HG03196 (cell line): ENCODE measurements around the gene KIAA0825.

Source experiments
- ATAC-seq: cut with Tn5 transposase; IDR thresholded peaks from one replicate; pipeline ENCODE4 v1.9.1; 2021; ENCODE audit not compliant: unreplicated experiment

Gene KIAA0825

GRCh38 chr5:94457788-94458187 lies 160.6 kb downstream of the KIAA0825 start:
- ATAC-seq: no peak

GRCh38 chr5:94445726-94446125 lies 172.7 kb downstream of the KIAA0825 start:
- no peak for ATAC-seq

GRCh38 chr5:94442991-94443390 lies 175.4 kb downstream of the KIAA0825 start:
- ATAC-seq: no peak

- no peak for ATAC-seq
Measured at GRCh38 chr5:94442076-94442475, 176.3 kb downstream of the KIAA0825 start.

- ATAC-seq: no peak
Measured at GRCh38 chr5:94440015-94440414, 178.4 kb downstream of the KIAA0825 start.

- no peak for ATAC-seq
Measured at GRCh38 chr5:94433397-94434163, 184.8 kb downstream of the KIAA0825 start.

- ATAC-seq: no peak
Measured at GRCh38 chr5:94432499-94432898, 185.9 kb downstream of the KIAA0825 start.

GRCh38 chr5:94431696-94432095 lies 186.7 kb downstream of the KIAA0825 start:
- ATAC-seq: no peak

GRCh38 chr5:94429566-94429965 lies 188.8 kb downstream of the KIAA0825 start:
- ATAC-seq: no peak

GRCh38 chr5:94425396-94425795 lies 193.0 kb downstream of the KIAA0825 start:
- ATAC-seq: no peak

- no peak for ATAC-seq
Measured at GRCh38 chr5:94423411-94423810, 195.0 kb downstream of the KIAA0825 start.

- ATAC-seq: no peak
Measured at GRCh38 chr5:94422812-94423211, 195.6 kb downstream of the KIAA0825 start.

- ATAC-seq: no peak
Measured at GRCh38 chr5:94420885-94421284, 197.5 kb downstream of the KIAA0825 start.

GRCh38 chr5:94415798-94416197 lies 202.6 kb downstream of the KIAA0825 start:
- no peak for ATAC-seq

GRCh38 chr5:94409440-94409839 lies 209.0 kb downstream of the KIAA0825 start:
- ATAC-seq: no peak

GRCh38 chr5:94407023-94407422 lies 211.4 kb downstream of the KIAA0825 start:
- no peak for ATAC-seq

- no peak for ATAC-seq
Measured at GRCh38 chr5:94403483-94403882, 214.9 kb downstream of the KIAA0825 start.

GRCh38 chr5:94402096-94402495 lies 216.3 kb downstream of the KIAA0825 start:
- no peak for ATAC-seq

GRCh38 chr5:94397508-94397907 lies 220.9 kb downstream of the KIAA0825 start:
- ATAC-seq: no peak

- no peak for ATAC-seq
Measured at GRCh38 chr5:94396687-94397086, 221.7 kb downstream of the KIAA0825 start.

GRCh38 chr5:94395468-94395867 lies 222.9 kb downstream of the KIAA0825 start:
- ATAC-seq: no peak

- ATAC-seq: no peak
Measured at GRCh38 chr5:94391996-94392395, 226.4 kb downstream of the KIAA0825 start.

GRCh38 chr5:94389515-94389899 lies 228.9 kb downstream of the KIAA0825 start:
- ATAC-seq: no peak
